IMR-90 (cell line): Measurements from ENCODE around the gene BCAS1.

ENCODE experiments used
- POLR2A ChIP-seq: IDR thresholded peaks from 2 replicates; pipeline ENCODE4 v1.6.1; 2012; ENCODE audit warnings: mild to moderate bottlenecking, low read depth, low read length
- RFX5 ChIP-seq: IDR thresholded peaks from 2 replicates; pipeline ENCODE4 v1.8.0; 2012; ENCODE audit warnings: low read depth, mild to moderate bottlenecking, low read length, moderate library complexity
- TF ChIP-seq, protein P1 (sequence below): fragments of 150-350 bp; IDR thresholded peaks from 2 replicates; pipeline ENCODE4 v1.6.1; 2017; ENCODE audit warnings: mild to moderate bottlenecking, antibody characterized with exemption, low read length, low read depth
- TF ChIP-seq, protein P2 (sequence below): conservative IDR thresholded peaks from 2 replicates; pipeline ENCODE4 v1.5.1; 2012; ENCODE audit warnings: mild to moderate bottlenecking, low read depth, low read length, improper control_type of control experiment

DNA sequence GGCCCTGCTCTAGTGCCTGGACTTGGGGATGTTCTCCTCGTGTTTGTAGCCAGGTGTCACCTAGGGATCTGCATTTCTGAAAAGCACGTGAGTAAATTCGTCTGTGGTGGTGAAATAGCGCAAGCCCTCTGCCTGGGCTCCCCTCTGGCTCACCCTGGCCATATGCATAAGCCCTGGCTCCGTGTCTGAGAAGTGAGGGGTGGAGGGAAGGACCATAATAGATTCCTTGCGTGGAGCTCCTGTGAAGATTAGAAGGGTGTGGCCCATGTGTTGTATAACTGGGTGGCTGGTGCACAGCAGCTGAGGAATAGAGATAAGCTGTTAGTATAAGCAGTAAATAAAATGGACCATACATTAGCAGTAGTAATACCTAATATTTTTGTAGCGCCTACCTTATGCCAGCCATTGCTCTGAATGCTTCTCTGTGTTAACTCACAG is 4.8 kb downstream of the BCAS1 start:
- TF ChIP-seq, protein P1, sequence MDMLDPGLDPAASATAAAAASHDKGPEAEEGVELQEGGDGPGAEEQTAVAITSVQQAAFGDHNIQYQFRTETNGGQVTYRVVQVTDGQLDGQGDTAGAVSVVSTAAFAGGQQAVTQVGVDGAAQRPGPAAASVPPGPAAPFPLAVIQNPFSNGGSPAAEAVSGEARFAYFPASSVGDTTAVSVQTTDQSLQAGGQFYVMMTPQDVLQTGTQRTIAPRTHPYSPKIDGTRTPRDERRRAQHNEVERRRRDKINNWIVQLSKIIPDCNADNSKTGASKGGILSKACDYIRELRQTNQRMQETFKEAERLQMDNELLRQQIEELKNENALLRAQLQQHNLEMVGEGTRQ: no peak
- TF ChIP-seq, protein P2, sequence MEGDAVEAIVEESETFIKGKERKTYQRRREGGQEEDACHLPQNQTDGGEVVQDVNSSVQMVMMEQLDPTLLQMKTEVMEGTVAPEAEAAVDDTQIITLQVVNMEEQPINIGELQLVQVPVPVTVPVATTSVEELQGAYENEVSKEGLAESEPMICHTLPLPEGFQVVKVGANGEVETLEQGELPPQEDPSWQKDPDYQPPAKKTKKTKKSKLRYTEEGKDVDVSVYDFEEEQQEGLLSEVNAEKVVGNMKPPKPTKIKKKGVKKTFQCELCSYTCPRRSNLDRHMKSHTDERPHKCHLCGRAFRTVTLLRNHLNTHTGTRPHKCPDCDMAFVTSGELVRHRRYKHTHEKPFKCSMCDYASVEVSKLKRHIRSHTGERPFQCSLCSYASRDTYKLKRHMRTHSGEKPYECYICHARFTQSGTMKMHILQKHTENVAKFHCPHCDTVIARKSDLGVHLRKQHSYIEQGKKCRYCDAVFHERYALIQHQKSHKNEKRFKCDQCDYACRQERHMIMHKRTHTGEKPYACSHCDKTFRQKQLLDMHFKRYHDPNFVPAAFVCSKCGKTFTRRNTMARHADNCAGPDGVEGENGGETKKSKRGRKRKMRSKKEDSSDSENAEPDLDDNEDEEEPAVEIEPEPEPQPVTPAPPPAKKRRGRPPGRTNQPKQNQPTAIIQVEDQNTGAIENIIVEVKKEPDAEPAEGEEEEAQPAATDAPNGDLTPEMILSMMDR: no peak
- TF ChIP-seq RFX5 (no peak), POLR2A (no peak)
